Measurements from ENCODE around the gene SNURF. TPM values are rescaled to one million over a fixed set of nuclear protein-coding genes. Genes with fewer than 3 reads are reported as not detected.

SNURF gene
- polyA plus RNA-seq, 3 donors: 1.4 to 3.5 (median 2.8) TPM

DNA sequence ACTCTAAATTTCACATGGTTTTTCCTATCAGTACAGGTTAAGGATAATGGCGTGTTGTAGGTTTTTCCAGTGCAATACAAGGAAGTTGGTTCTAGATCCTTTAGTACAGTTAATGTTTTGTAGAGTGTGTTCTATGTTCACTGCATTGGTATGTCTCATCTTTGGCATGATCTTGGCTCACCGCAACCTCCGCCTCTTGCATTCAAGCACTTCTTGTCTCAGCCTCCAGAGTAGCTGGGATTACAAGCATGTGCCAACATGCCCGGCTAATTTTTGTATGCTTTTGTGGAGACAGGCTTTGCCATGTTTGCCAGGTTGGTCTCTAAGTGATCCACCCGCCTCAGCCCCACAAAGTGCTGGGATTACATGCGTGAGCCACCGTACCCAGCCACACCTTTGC, 30.4 kb downstream of the SNURF start:
- Histone ChIP-seq H2AFZ (ENCODE audit: insufficient read depth, low read depth, low read length, poor library complexity, severe bottlenecking) (no peak overlapping the region), H3K27ac (ENCODE audit: low read depth in 1 of 2, low read length in 2 of 2) (no peak overlapping the region), H3K4me2 (replicated peaks; ENCODE audit: extremely low read depth, low read length, poor library complexity, severe bottlenecking) (no peak overlapping the region), H3K27me3 (ENCODE audit: control insufficient read depth in 2 of 2, insufficient read depth in 2 of 2, low read length in 2 of 2) (no peaks in the 10 kb centered on the region), H3K4me3 (replicated peaks in 1 of 3; ENCODE audit: low read depth in 2 of 3, low read length in 3 of 3) (no peak overlapping the region), H3K4me1 (ENCODE audit: control insufficient read depth in 1 of 2, insufficient read depth in 2 of 2, low read length in 2 of 2) (no peaks in the 10 kb centered on the region), H4K20me1 (ENCODE audit: insufficient read depth, low read length) (no peaks in the 10 kb centered on the region), H3K9ac (ENCODE audit: insufficient read depth, low read length, poor library complexity, severe bottlenecking) (no peak overlapping the region), H3K36me3 (replicated peaks in 1 of 2; ENCODE audit: control insufficient read depth in 1 of 2, insufficient read depth in 2 of 2, low read length in 2 of 2) (peaks cover 3 to 12% of the 10 kb centered on the region in 2 donors), H3K9me3 (replicated peaks in 1 of 2; ENCODE audit: control insufficient read depth in 1 of 2, insufficient read depth in 1 of 2, low read length in 2 of 2) (peaks cover 19 to 52% of the 10 kb centered on the region in 2 donors), H3K79me2 (ENCODE audit: insufficient read depth, low read length) (no peaks in the 10 kb centered on the region)
- Mint-ChIP-seq H3K36me3 (peaks cover 23 to 33% of the 10 kb centered on the region in 2 donors), H3K4me1 (no peaks in the 10 kb centered on the region), H3K27me3 (ENCODE audit: low read depth in 3 of 3) (peaks cover 0 to 2% (median 0%) of the 10 kb centered on the region in 3 donors), H3K4me3 (no peak overlapping the region), H3K9me3 (peaks cover 17 to 41% (median 34%) of the 10 kb centered on the region in 7 donors), H3K27ac (no peak overlapping the region)
- 95% methylated on average over 6 of the region's 7 CpGs for WGBS (ENCODE audit: insufficient coverage)
- TF ChIP-seq, protein P1, sequence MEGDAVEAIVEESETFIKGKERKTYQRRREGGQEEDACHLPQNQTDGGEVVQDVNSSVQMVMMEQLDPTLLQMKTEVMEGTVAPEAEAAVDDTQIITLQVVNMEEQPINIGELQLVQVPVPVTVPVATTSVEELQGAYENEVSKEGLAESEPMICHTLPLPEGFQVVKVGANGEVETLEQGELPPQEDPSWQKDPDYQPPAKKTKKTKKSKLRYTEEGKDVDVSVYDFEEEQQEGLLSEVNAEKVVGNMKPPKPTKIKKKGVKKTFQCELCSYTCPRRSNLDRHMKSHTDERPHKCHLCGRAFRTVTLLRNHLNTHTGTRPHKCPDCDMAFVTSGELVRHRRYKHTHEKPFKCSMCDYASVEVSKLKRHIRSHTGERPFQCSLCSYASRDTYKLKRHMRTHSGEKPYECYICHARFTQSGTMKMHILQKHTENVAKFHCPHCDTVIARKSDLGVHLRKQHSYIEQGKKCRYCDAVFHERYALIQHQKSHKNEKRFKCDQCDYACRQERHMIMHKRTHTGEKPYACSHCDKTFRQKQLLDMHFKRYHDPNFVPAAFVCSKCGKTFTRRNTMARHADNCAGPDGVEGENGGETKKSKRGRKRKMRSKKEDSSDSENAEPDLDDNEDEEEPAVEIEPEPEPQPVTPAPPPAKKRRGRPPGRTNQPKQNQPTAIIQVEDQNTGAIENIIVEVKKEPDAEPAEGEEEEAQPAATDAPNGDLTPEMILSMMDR (IDR thresholded peaks at IDR 0.05): no peak
- intact Hi-C loops (cut with micrococcal nuclease): loop anchor here in 1 of 2 donors (10.0 kb wide), 1 partner anchor 60 kb away; no protein-coding TSS in a partner anchor
- DNase-seq: no peak

DNA sequence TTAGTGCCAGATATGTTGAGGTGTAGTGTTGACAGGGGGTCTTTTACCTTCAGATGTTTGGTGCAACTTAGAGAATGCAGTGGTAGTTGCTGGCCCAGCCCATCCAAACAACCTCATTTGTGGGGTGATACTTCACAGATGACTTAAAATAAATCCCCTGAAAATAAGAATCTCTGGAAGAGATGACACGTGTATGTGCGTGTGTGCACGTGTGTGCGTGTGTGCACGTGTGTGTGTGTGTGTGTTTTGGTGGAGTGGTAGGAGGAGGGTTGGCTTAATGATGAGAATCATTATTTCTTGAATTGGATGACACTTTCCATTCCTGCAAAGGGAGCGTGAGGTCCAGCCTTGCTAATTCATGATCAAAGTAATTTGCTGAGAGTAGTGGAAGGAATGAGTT, 31.9 kb downstream of the SNURF start:
- H3K9me3 Mint-ChIP-seq: peaks cover 14 to 37% (median 32%) of the 10 kb centered on the region in 7 donors
- no peaks in the 10 kb centered on the region for H3K4me1 Mint-ChIP-seq
- Histone ChIP-seq H3K9me3 (replicated peaks in 1 of 2; ENCODE audit: control insufficient read depth in 1 of 2, insufficient read depth in 1 of 2, low read length in 2 of 2) (peaks cover 15 to 48% of the 10 kb centered on the region in 2 donors), H3K4me2 (replicated peaks; ENCODE audit: extremely low read depth, low read length, poor library complexity, severe bottlenecking) (no peak overlapping the region), H3K4me3 (replicated peaks in 1 of 3; ENCODE audit: low read depth in 2 of 3, low read length in 3 of 3) (no peak overlapping the region), H4K20me1 (ENCODE audit: insufficient read depth, low read length) (no peaks in the 10 kb centered on the region), H3K79me2 (ENCODE audit: insufficient read depth, low read length) (no peaks in the 10 kb centered on the region), H3K36me3 (replicated peaks in 1 of 2; ENCODE audit: control insufficient read depth in 1 of 2, insufficient read depth in 2 of 2, low read length in 2 of 2) (peaks cover 3 to 11% of the 10 kb centered on the region in 2 donors), H2AFZ (ENCODE audit: insufficient read depth, low read depth, low read length, poor library complexity, severe bottlenecking) (no peak overlapping the region), H3K9ac (ENCODE audit: insufficient read depth, low read length, poor library complexity, severe bottlenecking) (no peak overlapping the region), H3K27me3 (ENCODE audit: control insufficient read depth in 2 of 2, insufficient read depth in 2 of 2, low read length in 2 of 2) (no peaks in the 10 kb centered on the region), H3K4me1 (ENCODE audit: control insufficient read depth in 1 of 2, insufficient read depth in 2 of 2, low read length in 2 of 2) (no peaks in the 10 kb centered on the region), H3K27ac (ENCODE audit: low read depth in 1 of 2, low read length in 2 of 2) (no peak overlapping the region)
- TF ChIP-seq, protein P1 (IDR thresholded peaks at IDR 0.05): no peak
- 89% methylated on average over 6 of the region's 6 CpGs for WGBS (ENCODE audit: insufficient coverage)
- no peak for DNase-seq
- no peak overlapping the region for H3K4me3 Mint-ChIP-seq
- peaks cover 0 to 2% (median 0%) of the 10 kb centered on the region in 3 donors for H3K27me3 Mint-ChIP-seq (ENCODE audit: low read depth in 3 of 3)
- intact Hi-C loops (cut with micrococcal nuclease): loop anchor here in 1 of 2 donors (10.0 kb wide), 1 partner anchor 62 kb away; no protein-coding TSS in a partner anchor
- H3K27ac Mint-ChIP-seq: no peak overlapping the region
- peaks cover 20 to 29% of the 10 kb centered on the region in 2 donors for H3K36me3 Mint-ChIP-seq

Small RNAs within 50 kb of the gene (small RNA-seq; reads per million reads assigned to genes)
- not detected for gene AC090602.1 (ENCODE audit: insufficient read length, low read depth)
- gene AC124312.4 (ENCODE audit: insufficient read length, low read depth): not detected
- gene AC124312.5 (ENCODE audit: insufficient read length, low read depth): not detected

Other genes with a start within 250 kb of the SNURF start
- gene SNRPN, start within 50 bp of the SNURF start, polyA plus RNA-seq: 10 to 100 TPM; 12.6 to 46.1 (median 43.9) TPM